Activated naive CD4-positive, alpha-beta T cell treated with Interleukin-2 at 50 U/mL for 16 hours (primary cell): ENCODE results near the gene NPTN.
"Not testable (repeated sequence)": the region's sequence is repeated elsewhere in the genome, so short reads cannot be mapped to it uniquely, and the experiment has no call there.

ENCODE experiments used
- DNase-seq: peaks from one replicate; pipeline ENCODE4 v3.0.0-alpha.2; 2020

NPTN gene

GRCh38 chr15:73633111-73633990 lies at the start of gene NPTN:
TSS of gene NPTN (minus strand) at chr15:73633389. CDS start at chr15:73633215, 174 bp downstream.
- peak; percentile 99 for DNase-seq

GRCh38 chr15:73682600-73683090 lies 49.5 kb upstream of the NPTN start:
- no peak for DNase-seq

- no peak for DNase-seq
Measured at GRCh38 chr15:73681856-73682599, 48.8 kb upstream of the NPTN start.

GRCh38 chr15:73681063-73681462 lies 47.9 kb upstream of the NPTN start:
- DNase-seq, result no peak

- no peak for DNase-seq
Measured at GRCh38 chr15:73680549-73680948, 47.4 kb upstream of the NPTN start.

- no peak for DNase-seq
Measured at GRCh38 chr15:73679964-73680363, 46.8 kb upstream of the NPTN start.

GRCh38 chr15:73679180-73679579 lies 46.0 kb upstream of the NPTN start:
- DNase-seq, result no peak

GRCh38 chr15:73678498-73678897 lies 45.3 kb upstream of the NPTN start:
- no peak for DNase-seq

GRCh38 chr15:73677733-73678132 lies 44.5 kb upstream of the NPTN start:
- no peak for DNase-seq

- peak; percentile 51 for DNase-seq
Measured at GRCh38 chr15:73677146-73677607, 44.0 kb upstream of the NPTN start.

GRCh38 chr15:73674587-73674986 lies 41.4 kb upstream of the NPTN start:
- no peak for DNase-seq

- no peak for DNase-seq
Measured at GRCh38 chr15:73660455-73660854, 27.3 kb upstream of the NPTN start.

- DNase-seq, result no peak
Measured at GRCh38 chr15:73658645-73659044, 25.5 kb upstream of the NPTN start.

- DNase-seq, result no peak
Measured at GRCh38 chr15:73655724-73656123, 22.5 kb upstream of the NPTN start.

GRCh38 chr15:73654659-73655058 lies 21.5 kb upstream of the NPTN start:
- no peak for DNase-seq

GRCh38 chr15:73650416-73651126 lies 17.4 kb upstream of the NPTN start:
- no peak for DNase-seq

GRCh38 chr15:73648014-73648295 lies 14.8 kb upstream of the NPTN start:
- DNase-seq, result no peak

GRCh38 chr15:73647259-73648013 lies 14.2 kb upstream of the NPTN start:
- DNase-seq, result no peak

GRCh38 chr15:73639464-73639863 lies 6.3 kb upstream of the NPTN start:
- not testable (repeated sequence) for DNase-seq

GRCh38 chr15:73637527-73637926 lies 4.3 kb upstream of the NPTN start:
- DNase-seq, result no peak

GRCh38 chr15:73633991-73634495 lies 854 bp upstream of the NPTN start:
- DNase-seq, result no peak

GRCh38 chr15:73632670-73633058 lies 525 bp downstream of the NPTN start:
- peak; percentile 41 for DNase-seq
